GM18520 (cell line): Measurements from ENCODE around the gene SMIM41.

Experiments used
- ATAC-seq: cut with Tn5 transposase; IDR thresholded peaks from one replicate; pipeline ENCODE4 v1.9.1; 2021; ENCODE audit not compliant: unreplicated experiment

SMIM41 gene

DNA sequence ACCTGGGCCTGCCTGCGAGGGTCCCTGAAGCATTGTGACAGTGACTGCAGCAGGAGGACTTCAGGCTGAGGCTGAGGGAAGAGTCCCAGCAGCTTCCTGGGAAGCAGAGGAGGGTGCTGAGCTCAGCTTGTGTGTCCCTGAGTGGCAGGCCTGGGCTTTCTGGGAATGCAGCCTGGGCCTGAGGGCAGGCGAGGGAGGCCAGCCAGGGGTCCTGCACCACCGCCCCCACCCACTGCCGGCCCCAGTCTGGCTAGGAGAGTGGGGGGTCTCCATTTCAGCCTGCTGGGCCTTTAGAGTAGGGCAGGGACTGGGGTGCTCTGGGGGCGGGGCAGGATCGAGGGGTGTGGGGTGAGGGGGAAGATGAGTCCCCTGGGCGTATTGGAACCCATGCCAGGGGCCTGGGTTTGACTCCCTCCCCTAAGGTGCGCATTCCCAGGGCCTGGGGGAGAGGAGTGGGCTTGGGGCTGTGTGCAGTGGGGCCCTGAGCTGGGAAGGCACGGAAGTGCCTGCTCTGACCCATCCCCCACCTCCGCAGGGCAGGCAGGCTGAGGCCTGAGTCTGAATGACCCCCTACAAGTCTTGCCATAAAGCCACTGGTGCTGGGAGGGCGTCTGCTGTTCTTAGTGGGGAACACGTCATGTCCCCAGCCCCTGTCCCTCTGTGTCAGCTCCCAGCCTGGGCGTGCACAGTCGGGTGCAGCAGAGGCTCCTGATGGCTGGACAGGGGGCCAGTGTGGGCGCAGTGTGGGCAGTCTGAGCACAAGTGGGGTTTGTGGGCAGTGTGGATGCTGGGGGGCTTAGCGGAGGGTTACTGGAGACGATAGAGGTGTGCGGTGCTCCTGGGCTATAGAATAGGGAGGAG, 66.0 kb downstream of the SMIM41 start:
- ATAC-seq = no peak

DNA sequence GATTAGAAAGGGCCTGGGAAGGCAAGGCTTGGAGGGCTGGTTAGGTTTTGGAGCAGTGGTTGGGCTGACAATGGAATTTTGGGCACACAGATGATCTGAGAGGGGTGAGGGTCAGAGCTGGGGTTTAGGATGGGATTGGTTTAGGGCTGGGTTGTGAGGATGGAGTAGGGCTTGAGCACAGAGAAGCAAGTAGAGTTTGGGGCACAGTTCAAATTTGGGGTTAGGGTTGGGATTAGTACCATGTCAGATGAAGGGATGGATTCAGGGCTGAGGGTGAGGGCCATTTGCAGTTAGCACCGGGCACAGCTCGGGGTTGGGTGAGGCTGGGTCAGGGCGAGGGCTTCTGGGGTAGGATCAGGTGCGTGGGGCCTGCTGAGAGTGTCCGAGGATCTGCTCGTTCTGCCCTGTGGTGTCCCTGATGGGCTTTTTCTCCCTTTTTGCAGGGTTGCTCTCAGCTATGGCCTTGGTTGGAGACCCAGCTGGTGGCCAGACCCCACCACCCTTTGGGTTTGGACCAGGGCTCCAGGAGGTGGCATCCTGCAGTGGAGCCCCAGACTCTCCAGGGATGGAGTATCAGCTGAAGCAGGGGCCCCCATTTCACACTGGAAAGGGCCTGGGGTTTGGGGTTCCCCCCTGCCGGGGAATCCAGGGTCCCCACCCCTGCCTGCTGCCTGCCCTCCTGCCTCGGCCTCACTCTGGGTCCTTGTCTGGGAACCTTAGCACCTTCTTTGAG, 66.8 kb downstream of the SMIM41 start:
- ATAC-seq = no peak

DNA sequence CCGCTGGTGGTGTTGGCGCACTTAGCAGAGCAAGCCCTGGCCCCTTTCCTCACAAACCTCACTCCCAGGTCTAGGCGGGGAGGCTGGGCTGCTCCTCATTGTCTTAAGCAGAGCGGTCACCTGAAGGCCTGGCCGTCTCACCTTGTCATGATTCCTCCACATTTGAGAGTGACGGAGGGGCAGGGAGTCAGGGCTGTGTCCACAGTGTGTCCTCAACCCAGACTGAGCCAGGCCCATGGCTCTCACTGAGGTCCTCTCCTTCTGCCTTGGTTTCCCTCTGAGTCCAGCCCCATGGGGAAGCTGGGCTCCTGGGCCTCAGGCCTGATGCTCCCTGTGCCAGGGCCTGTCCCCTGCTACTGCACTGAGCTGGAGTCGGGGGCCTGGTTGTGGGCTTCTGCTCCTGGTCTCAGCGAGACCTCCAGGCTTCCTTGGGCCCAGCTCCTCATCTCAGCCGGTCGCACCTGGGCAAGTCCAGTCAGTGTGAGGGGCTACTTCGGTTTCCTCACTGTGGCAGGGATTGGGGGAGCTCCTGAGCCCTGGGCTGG, 67.4 kb downstream of the SMIM41 start:
- ATAC-seq = no peak

DNA sequence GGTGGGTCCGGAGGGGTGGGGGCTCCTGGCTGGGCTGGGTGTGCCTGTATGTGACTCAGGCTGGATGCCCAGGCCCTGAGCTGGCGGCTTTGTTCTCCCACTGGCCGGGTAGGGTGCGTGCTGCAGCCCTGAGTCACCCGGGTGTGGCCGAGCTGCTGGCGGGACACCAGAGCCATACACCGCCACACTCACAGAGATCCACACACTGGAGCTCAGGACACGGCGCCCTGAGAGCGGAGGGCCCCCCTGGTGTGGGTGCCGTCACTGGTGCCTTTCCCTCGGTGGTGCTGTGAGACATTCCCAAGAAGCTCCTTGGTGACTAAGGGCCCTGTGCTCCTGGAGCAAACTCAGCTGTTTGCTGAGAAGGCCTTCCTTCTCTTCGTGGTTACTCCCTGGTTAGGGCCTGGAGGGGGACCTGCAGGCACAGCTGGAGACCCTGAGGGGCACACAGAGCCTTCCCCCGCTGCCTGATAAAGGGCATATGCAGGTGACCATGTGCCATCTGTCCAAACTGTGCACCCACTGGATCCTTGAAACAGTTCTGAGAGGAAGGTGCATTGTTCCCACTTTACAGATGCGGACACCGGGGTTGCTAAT, 68.0 kb downstream of the SMIM41 start:
- no peak for ATAC-seq

DNA sequence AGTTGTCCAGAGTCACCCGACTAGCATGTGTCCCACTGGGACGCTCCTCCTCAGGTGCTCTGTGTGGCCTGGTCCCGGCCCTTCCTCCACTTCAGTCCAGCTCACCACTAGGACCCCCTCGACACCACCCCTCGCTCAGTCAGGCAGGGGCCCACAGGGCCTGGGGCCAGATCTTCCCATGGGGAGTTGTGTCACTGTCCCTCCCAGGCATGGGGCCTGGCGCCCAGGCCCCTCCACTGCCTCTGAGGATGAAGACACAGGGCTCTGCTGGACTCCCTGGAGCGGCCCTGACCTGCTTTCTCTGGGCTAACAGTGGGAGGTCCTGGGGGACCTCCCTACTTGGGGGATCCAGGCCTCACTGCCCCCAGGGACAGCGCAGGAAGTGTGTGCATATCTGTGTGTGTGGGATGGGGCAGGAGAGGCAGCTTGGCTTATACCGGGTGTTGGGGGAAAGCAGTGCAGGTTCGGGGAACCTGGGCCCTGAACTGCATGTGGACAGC, 68.5 kb downstream of the SMIM41 start:
- no peak for ATAC-seq

DNA sequence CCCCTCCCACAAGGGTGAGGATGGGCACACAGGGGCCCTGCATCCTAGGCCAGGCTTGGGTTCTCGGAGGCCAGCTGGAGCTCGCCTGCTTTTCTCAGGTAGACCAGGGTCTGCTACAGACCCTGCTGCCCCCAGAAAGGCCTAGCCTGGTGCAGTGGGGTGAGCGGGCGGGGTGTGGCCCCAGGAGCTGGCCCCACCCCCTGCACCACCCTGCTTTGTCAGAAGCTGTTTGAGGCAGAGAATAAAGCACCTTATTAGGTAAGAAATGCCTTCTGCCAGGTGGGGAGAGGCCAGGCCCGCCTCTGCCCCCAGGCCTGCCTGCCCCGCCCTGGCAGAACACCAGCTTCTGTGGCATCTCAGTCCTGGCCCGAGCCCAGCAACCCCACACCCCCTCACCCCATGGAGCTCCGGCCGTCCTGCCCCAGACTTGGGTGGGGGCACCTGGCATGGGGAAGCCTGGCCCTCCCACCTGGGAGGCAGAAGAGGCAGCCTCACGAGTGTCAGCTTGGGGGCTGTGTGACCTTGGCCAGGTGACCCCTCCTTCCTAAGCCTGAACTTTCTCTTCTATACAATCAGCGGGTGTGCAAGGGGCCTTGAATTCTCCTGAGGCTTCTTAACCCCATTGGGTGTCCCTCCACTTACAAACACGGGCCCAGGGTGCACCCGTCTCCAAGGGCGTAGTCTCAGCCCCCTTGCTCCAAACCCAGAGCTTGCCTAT, 69.1 kb downstream of the SMIM41 start:
- no peak for ATAC-seq

DNA sequence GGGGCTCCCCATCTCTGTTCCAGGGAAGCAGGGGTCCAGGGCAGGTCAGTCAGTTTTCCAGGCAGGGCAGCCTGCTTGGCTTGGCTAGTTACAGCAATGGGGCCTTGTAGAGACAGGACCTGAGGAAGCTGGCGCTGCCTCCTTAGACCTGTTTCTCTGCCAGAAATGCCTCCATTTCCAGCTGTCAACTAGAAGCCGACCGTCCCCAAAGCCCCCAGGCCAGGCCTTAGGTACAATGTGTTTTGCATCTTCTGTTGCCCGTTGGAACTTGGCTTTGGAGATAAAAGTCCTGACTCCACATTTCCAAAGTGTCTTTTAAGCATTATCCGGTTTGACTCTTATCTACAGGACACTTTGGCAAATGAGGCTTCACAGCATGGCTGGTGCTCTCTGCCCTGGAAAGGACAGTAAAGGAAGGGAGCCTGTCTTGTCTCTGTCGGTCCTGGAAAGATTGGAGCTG, 69.7 kb downstream of the SMIM41 start:
- ATAC-seq = no peak

DNA sequence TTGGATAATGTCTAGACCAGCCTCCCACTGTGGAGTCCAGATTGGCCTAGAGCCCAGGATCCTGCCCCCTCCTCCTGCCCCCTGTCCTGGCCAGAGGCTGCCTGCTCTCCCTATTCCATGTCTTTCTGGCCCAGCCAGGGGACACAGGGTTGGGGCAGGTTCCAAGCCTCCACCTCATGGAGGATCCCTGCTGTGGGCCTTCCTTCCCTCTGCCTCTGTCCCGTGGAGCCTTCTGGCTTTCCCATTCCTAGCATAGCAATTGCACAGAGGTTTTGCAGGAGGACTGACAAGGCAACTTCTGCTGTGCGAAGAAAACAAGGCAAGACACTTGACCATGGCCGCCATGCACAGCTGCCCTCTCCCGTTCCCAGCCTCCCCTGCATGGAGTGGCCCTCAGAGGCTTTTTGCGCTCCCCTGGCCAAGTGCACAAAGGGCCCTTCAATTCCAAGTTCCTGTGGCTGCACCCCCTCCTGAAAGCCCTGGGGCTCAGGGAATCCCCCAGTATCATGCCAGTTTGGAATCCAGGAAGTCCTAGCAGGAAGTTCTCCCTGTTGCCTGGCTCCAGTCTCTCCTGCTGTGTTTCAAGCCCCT, 70.2 kb downstream of the SMIM41 start:
- no peak for ATAC-seq

DNA sequence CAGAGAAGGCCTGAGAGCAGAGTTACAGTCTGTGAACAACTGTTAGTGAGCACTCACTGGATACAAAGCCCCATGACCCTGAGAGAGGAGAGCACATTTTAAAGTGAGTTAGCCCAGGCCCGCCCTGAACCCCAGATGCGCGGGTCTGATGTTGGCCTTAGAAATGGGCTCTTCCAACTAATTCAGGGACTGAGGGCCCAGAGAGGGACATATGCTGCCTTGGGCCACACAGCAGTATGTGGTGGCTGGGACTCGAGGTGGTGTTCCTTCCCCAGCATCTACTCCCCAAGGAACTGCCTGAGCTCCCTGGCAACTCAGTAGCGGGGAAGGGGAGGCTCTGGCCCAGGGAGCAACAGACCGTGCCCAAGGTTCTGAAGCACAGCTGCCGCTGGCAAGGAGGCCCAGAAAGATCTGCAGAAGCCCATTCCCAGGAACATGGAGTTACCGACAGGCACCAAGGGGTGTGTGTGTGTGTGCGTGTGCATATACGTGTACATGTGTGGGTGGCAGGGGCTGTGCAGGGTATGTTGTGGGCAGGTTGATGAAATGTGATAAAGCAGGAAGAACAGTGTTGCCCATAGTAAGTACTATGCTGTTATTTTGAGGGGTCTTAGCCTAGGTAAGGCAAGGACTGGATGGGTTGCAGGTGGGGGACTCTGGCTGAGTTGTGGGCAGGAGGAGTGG, 71.8 kb downstream of the SMIM41 start:
- ATAC-seq = no peak

DNA sequence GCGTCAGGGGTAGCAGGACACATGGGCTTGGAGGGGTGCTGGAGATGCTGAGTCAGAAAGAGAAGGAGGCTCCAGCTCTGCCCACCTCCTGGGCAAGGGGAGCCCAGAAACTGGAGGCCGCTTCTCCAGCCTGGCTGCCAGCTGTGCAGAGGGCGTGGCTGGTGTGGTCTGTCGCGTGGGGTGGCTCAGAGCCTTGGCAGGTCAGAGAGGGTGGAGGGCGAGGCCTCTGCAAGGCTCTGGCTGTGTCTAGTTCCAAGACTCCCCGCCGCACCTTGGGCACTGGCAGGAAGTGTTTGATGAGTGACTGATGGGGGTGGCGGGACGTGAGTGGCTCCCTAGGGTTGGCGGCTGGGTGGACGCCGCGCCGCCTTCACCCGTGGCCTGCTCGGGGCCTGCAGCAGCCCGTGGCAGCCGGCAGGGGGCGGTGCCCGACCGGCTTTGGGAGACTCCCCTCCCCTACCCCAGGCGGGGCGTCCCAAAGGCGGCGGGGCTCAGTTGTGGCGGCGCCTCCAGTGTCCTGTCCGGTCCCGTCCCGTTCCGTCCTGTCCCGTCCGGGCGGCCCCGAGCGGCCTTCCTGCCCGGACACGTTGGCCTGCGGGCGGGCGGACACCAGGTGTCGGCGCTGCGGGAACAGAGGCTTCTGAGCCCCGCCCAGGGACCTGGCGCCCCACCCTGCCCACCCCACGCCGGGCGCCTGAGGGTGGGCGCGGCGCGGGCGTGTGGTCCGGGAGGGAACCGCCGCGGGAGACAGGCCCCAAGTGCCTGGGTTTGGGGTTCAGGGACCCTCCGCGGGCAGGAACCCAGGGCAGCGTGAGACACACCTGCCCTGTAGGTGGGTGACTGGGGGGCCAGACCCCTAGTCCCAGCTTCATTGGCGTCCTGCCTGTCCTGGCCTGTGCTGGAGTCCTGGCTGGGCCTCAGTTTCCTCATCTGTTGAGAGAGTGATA, 72.6 kb downstream of the SMIM41 start:
- no peak for ATAC-seq

DNA sequence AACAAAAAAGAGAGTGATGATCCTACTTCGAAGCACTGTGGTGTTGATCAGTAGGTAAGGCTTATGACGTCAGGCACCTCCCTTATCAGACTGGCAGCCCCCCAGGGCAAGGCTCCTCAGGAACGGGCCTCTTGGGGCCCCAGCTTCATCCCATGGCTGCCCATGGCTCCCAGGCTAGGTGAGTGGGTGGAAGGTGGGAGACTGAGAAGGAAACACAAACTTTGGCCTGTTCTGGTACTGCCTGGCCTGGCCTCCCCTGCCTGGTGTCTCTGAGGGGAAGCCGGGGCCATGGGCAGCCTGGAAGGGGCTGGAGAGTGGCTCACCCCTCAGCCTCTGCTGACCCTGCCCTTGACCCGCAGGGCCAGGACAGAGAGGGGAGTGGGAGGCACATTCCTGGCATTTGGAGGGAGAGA, 73.4 kb downstream of the SMIM41 start:
- ATAC-seq = no peak

DNA sequence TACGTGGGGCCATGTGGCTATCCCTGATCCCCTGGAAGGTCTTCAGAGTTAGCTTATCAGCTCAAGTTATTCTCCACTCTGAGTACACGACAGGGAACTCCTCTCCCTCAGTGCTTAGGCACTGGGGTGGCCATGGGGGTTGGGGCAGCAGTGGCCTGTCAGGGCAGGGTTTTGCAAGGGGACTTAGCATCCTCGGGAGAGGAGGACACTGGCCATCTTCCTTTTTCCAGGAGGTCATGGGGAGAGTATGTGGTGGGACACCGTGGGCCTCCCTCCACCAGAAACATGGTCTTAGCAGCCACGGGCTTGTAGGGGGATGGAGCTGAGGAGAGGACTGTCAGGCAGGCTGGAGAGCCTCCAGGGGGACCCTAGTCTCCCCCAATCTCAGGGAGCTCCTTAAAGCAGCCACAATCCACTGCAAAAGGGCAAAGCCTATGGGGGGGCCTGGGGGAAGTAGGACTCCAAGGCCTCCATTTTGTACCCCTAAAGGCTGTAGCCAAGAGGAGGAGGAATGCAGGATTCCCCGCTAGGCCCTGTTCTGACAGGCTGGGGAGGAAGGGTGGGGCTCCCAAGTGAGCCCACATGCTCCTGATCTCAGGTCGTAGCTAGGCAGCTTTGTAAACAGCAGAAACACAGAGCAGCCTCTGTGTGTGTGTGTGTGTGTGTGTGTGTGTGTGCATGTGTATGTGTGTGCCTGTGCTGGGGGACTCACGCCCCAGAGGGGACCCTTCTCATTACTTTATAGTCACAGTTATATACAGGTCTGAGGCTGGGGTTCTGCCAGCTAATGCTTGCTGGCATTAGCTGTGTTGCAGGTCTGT, 75.8 kb downstream of the SMIM41 start:
- ATAC-seq = no peak

DNA sequence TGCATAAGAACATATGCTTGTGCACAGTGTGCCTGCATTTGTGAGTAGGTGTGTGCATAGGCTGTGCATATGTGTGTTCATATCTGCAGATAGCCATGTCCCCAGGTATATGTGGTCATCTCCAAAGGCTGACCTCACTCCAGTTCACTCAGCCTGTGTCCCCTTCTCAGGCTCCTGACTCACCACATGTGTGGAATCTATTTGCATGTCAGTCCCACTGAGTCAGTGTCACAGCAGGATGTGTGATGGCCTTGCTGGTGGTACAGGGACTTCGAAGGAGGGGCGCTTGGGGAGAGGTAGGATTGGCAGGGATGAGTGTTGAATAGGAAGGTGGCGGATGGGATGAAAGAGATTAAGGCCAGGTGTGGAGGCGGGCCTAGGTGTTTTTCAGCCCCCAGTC, 76.8 kb downstream of the SMIM41 start:
- no peak for ATAC-seq

DNA sequence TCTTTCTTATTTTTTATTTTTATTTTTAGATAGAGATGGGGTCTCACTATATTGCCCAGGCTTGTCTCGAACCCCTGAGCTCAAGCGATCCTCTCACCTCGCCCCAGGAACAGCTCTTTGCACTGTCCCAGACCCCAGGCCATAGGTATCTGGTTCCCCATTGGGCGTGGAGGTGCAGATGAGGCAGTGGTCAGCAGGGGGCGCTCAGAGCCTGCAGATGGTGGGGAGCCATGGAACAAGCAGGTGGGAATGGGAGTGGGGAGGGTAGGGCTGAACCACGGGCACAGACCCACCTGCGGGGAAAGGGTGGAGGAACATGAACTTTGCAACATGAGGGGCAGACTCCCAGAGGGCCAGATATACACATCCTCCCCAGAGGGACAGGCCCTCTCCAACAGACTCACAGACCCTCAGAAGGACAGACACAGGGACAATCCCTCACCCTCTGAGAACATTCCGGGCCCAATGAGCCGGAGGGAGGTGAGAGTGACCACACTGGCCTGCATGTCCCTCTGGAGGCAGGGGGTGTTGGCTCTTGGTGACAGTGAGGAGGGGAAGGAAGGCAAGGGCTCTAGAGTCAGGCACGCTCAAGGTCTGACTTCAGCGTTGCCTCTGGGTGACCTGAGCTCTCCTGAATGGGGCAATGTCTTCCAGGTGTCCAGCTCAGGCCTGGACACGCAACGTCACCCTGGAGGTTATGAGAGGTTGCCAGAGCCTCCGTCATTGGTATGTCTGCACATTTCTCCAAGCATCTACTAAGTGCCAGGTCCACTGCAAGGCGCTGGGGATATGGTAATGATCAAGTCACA, 77.5 kb downstream of the SMIM41 start:
- ATAC-seq = no peak

DNA sequence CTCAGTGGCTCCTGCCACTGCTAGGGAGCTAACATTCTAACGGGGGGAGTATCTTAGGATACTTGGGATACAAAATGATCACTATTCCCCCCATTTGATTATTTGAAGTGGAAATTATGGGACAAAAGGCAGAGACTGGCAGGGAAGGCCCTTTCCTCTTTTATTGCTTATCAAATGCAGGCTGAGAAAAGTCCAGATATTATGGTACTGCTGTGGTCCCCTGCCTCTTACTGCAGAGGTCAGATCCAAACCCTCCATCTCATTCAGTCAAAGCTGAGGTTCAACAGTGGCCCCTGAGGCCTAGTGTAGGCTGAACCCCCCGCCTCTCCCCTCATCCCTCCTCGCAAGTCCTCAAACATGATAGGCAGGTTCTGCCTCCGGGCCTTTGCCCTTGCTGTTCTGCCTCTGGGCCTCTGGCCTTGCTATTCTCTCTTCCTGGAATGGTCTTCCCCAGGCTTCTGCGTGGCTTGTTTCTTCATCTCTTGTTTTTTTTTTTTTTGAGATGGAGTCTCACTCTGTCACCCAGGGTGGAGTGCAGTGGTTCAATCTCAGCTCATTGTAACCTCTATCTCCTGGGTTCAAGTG, 78.2 kb downstream of the SMIM41 start:
- no peak for ATAC-seq
